B cell (primary cell): ENCODE measurements around the gene RAI1. TPM values are rescaled to one million over a fixed set of nuclear protein-coding genes. Genes with fewer than 3 reads are reported as not detected.

Experiments
- ATAC-seq: fragments of 200-7000 bp; cut with Tn5 transposase; one replicate; pipeline ENCODE4 v1.10.0; 2021; ENCODE audit warnings: low read depth, mild to moderate bottlenecking, moderate number of reproducible peaks, moderate library complexity
- CTCF ChIA-PET: fragments of 350-600 bp; sonication (Branson Sonifier 250); formaldehyde crosslinking; loops from one replicate; lab custom pipeline; 2021; ENCODE audit warnings: antibody characterized with exemption, inconsistent platforms; lab: Charles Lee
- POLR2A ChIA-PET: fragments of 350-600 bp; sonication (Branson Sonifier 250); formaldehyde crosslinking; loops from one replicate; lab custom pipeline; 2021; ENCODE audit warnings: antibody characterized with exemption; lab: Charles Lee
- DNase-seq: peaks from one replicate; pipeline ENCODE4 v3.0.0; 2013
- H2AFZ ChIP-seq: 2 replicates; pipeline ENCODE4 v1.6.1; 2012; ENCODE audit warnings: mild to moderate bottlenecking, low read depth, low read length; ENCODE audit not compliant: insufficient read depth, poor library complexity, severe bottlenecking
- H3K27ac ChIP-seq, 2 donors: 1 replicate in 1 of 2; 2 replicates in 1 of 2; pipeline ENCODE4 v1.5.1; 2012 to 2013; ENCODE audit warnings: low read length in 2 of 2, mild to moderate bottlenecking in 2 of 2, moderate library complexity in 1 of 2
- H3K27me3 ChIP-seq, 4 experiments: fragments of 200-600 bp in 1 of 4; sonication (generic) in 1 of 4; replicated peaks in 1 of 4; 1 replicate in 2 of 4; 2 replicates in 2 of 4; pipeline versions ENCODE4 v1.6.1 to v1.7.0; 2013 to 2016; ENCODE audit warnings: low read length in 3 of 4, mild to moderate bottlenecking in 2 of 4, mixed read lengths in 1 of 4, moderate library complexity in 1 of 4; ENCODE audit not compliant: insufficient read depth in 4 of 4, control insufficient read depth in 3 of 4; ENCODE audit errors: control extremely low read depth in 1 of 4
- H3K36me3 ChIP-seq, 2 experiments: replicated peaks in 1 of 2; 1 replicate in 1 of 2; 2 replicates in 1 of 2; pipeline versions ENCODE4 v1.6.1 to v1.7.1; 2013; ENCODE audit warnings: low read length in 1 of 2; ENCODE audit not compliant: insufficient read depth in 2 of 2, control insufficient read depth in 1 of 2; ENCODE audit errors: control extremely low read depth in 1 of 2, extremely low read depth in 1 of 2
- H3K4me1 ChIP-seq, 2 donors: fragments of 200-600 bp in 1 of 2; sonication (generic) in 1 of 2; 1 replicate in 1 of 2; 2 replicates in 1 of 2; pipeline versions ENCODE4 v1.5.1 to v1.6.1; 2013 to 2017; ENCODE audit warnings: low read length in 2 of 2; ENCODE audit not compliant: control insufficient read depth in 2 of 2, insufficient read depth in 2 of 2
- H3K4me2 ChIP-seq: replicated peaks from 2 replicates; pipeline ENCODE3; 2012; ENCODE audit warnings: mild to moderate bottlenecking, low read depth, low read length; ENCODE audit not compliant: poor library complexity, severe bottlenecking
- H3K4me3 ChIP-seq, 5 experiments: fragments of 200-600 bp in 1 of 5; sonication (generic) in 1 of 5; 1 replicate in 3 of 5; 2 replicates in 2 of 5; pipeline versions ENCODE4 v1.5.1 to v1.7.0; 2011 to 2016; ENCODE audit warnings: low read length in 4 of 5, mild to moderate bottlenecking in 4 of 5, low read depth in 2 of 5, control low read depth in 1 of 5, moderate library complexity in 1 of 5; ENCODE audit not compliant: insufficient read depth in 1 of 5; ENCODE audit errors: control extremely low read depth in 1 of 5, extremely low read depth in 1 of 5
- H3K79me2 ChIP-seq: fragments of 200-600 bp; sonication (generic); one replicate; pipeline ENCODE4 v1.6.0; 2016; ENCODE audit warnings: low read length; ENCODE audit not compliant: control insufficient read depth, insufficient read depth
- H3K9ac ChIP-seq: fragments of 200-600 bp; sonication (generic); 2 replicates; pipeline ENCODE4 v1.6.1; 2017; ENCODE audit warnings: mild to moderate bottlenecking, low read length, moderate library complexity
- H3K9me3 ChIP-seq, 3 donors: one replicate each; pipeline versions ENCODE4 v1.6.1 to v1.7.1; 2013; ENCODE audit warnings: low read length in 2 of 3; ENCODE audit not compliant: control insufficient read depth in 2 of 3, insufficient read depth in 1 of 3; ENCODE audit errors: control extremely low read depth in 1 of 3
- H4K20me1 ChIP-seq: 2 replicates; pipeline ENCODE4 v1.6.0; 2012; ENCODE audit warnings: mild to moderate bottlenecking, low read length; ENCODE audit not compliant: insufficient read depth, control insufficient read depth, poor library complexity, severe bottlenecking
- H3K27ac Mint-ChIP-seq: one replicate; pipeline ENCODE4 v1.8.0; 2021; ENCODE audit warnings: mixed read lengths
- H3K27me3 Mint-ChIP-seq: one replicate; pipeline ENCODE4 v1.8.0; 2021; ENCODE audit warnings: mixed read lengths
- H3K4me1 Mint-ChIP-seq: one replicate; pipeline ENCODE4 v1.8.0; 2021; ENCODE audit warnings: mixed read lengths
- H3K4me3 Mint-ChIP-seq: one replicate; pipeline ENCODE4 v1.8.0; 2021; ENCODE audit warnings: mixed read lengths
- H3K9me3 Mint-ChIP-seq: one replicate; pipeline ENCODE4 v1.8.0; 2022; ENCODE audit warnings: mixed read lengths; ENCODE audit not compliant: insufficient read depth
- CTCF ChIP-seq: fragments of 200-600 bp; IDR thresholded peaks from one replicate; pipeline ENCODE4 v1.8.0; 2022; ENCODE audit warnings: antibody characterized with exemption, mild to moderate bottlenecking
- EZH2 ChIP-seq: IDR thresholded peaks from 2 replicates; pipeline ENCODE4 v1.6.1; 2012; ENCODE audit warnings: borderline replicate concordance, low read depth, mild to moderate bottlenecking, moderate library complexity, low read length; ENCODE audit not compliant: insufficient read depth, poor library complexity, severe bottlenecking
- WGBS: methylation state at CpG from one replicate; pipeline ENCODE4 v1.1.5; 2013; ENCODE audit warnings: missing lambda C conversion rate; ENCODE audit not compliant: insufficient coverage; 5-methylcytosine and 5-hydroxymethylcytosine counted together
- intact Hi-C: fragments of 100-400 bp; cut with micrococcal nuclease; formaldehyde crosslinking; loops from one replicate; pipeline ENCODE4 v1.10.0; 2022
- polyA plus RNA-seq: library from polyadenylated mRNA; depleted of rRNA; stranded (reverse); fragments of >200 nt; gene quantifications from 2 replicates; pipeline ENCODE4 v1.2.3, GENCODE V29; 2012
- total RNA-seq, 2 donors: library from RNA; stranded (reverse); fragments of 120-200 nt in 1 of 2; gene quantifications; 1 replicate in 1 of 2; 2 replicates in 1 of 2; pipeline versions ENCODE4 v1.2.3 to v1.2.4, GENCODE V29; 2013 to 2022

Gene RAI1
- total and polyA plus RNA-seq, 2 donors (not counting 1 experiment from before 2014, with no cell fraction given): 4.7 to 34.0 TPM

- intact Hi-C loops: loop anchor here (10.0 kb wide), 1 partner anchor 203 kb away; the partner anchor contains the start of genes ATPAF2 and GID4
- Histone ChIP-seq H3K36me3 (peaks cover 0 to 4% of the 10 kb centered on the region in 2 experiments), H3K79me2 (peaks cover 58% of the 10 kb centered on the region), H3K4me3 (no peak overlapping the region), H2AFZ (no peak overlapping the region), H3K27ac (no peak overlapping the region), H3K27me3 (no peaks in the 10 kb centered on the region), H4K20me1 (peaks cover 78% of the 10 kb centered on the region), H3K4me2 (no peak overlapping the region), H3K4me1 (peaks cover 27 to 30% of the 10 kb centered on the region in 2 donors), H3K9ac (no peak overlapping the region), H3K9me3 (no peaks in the 10 kb centered on the region)
- DNase-seq (no peak), ATAC-seq (no peak)
- Mint-ChIP-seq H3K27me3 (no peaks in the 10 kb centered on the region), H3K4me3 (no peak overlapping the region), H3K27ac (peak overlapping the region; percentile 7), H3K4me1 (peaks cover 41% of the 10 kb centered on the region), H3K9me3 (no peaks in the 10 kb centered on the region)
- 100% methylated on average over 1 of the region's 2 CpGs for WGBS
- ChIA-PET POLR2A (no interaction called here), CTCF (interaction anchor here (0.9 to 4.8 kb wide), 2 partner anchors 20 to 152 kb away, joined by 4 to 28 read pairs; no protein-coding TSS in a partner anchor)
- no peak for TF ChIP-seq CTCF
- TF ChIP-seq EZH2: no peak
Observed at GRCh38 chr17:17832032-17832363, 150.7 kb downstream of the RAI1 start.

GRCh38 chr17:17833658-17834357, 152.6 kb downstream of the RAI1 start:
- 94% methylated on average over 2 of the region's 8 CpGs for WGBS
- Histone ChIP-seq H3K79me2 (peaks cover 52% of the 10 kb centered on the region), H4K20me1 (peaks cover 62% of the 10 kb centered on the region), H3K4me3 (no peak overlapping the region), H3K4me1 (peaks cover 37 to 44% of the 10 kb centered on the region in 2 donors), H3K4me2 (peak overlapping the region; percentile 94), H3K27ac (peak overlapping the region; percentile 49 to 77), H2AFZ (no peak overlapping the region), H3K27me3 (no peaks in the 10 kb centered on the region), H3K9me3 (no peaks in the 10 kb centered on the region), H3K9ac (no peak overlapping the region), H3K36me3 (no peaks in the 10 kb centered on the region)
- Mint-ChIP-seq H3K9me3 (no peaks in the 10 kb centered on the region), H3K4me1 (peaks cover 49% of the 10 kb centered on the region), H3K4me3 (peak overlapping the region; percentile 88), H3K27me3 (no peaks in the 10 kb centered on the region), H3K27ac (peak overlapping the region; percentile 89)
- ATAC-seq: no peak
- DNase-seq: no peak
- POLR2A ChIA-PET: interaction anchor here (0.6 to 1.1 kb wide), 2 partner anchors 73 to 83 kb away, joined by 3 to 6 read pairs; no protein-coding TSS in a partner anchor
- intact Hi-C loops: loop anchor here (10.0 kb wide), 1 partner anchor 201 kb away; the partner anchor contains the start of genes ATPAF2 and GID4
- no peak for TF ChIP-seq EZH2
- CTCF ChIA-PET: interaction anchor here (0.6 to 4.8 kb wide), 8 partner anchors 13 to 1539 kb away, joined by 3 to 28 read pairs (median 4); no protein-coding TSS in a partner anchor
